Activated T-cell treated with anti-CD3 and anti-CD28 coated beads for 1 hour (primary cell): ENCODE data around the gene BATF3.
"Not testable (repeated sequence)": the region's sequence is repeated elsewhere in the genome, so short reads cannot be mapped to it uniquely, and the experiment has no call there.

Experiments used
- DNase-seq: peaks from one replicate; pipeline ENCODE4 v3.0.0-alpha.2; 2020; ENCODE audit warnings: low read depth

Gene BATF3

GRCh38 chr1:212658250-212658649 is 41.4 kb downstream of the BATF3 start:
- not testable (repeated sequence) for DNase-seq

GRCh38 chr1:212656730-212657129 is 42.9 kb downstream of the BATF3 start:
- DNase-seq = no peak

GRCh38 chr1:212655668-212656440 is 43.8 kb downstream of the BATF3 start:
- no peak for DNase-seq

GRCh38 chr1:212652609-212653008 is 47.0 kb downstream of the BATF3 start:
- DNase-seq = no peak

- DNase-seq = no peak
Measured at GRCh38 chr1:212651977-212652376, 47.7 kb downstream of the BATF3 start.

GRCh38 chr1:212651521-212651920 is 48.1 kb downstream of the BATF3 start:
- no peak for DNase-seq

- DNase-seq = no peak
Measured at GRCh38 chr1:212650228-212650627, 49.4 kb downstream of the BATF3 start.

GRCh38 chr1:212649020-212649419 is 50.6 kb downstream of the BATF3 start:
- no peak for DNase-seq

- no peak for DNase-seq
Measured at GRCh38 chr1:212648431-212648830, 51.2 kb downstream of the BATF3 start.

- no peak for DNase-seq
Measured at GRCh38 chr1:212647004-212647403, 52.6 kb downstream of the BATF3 start.

GRCh38 chr1:212646588-212646987 is 53.1 kb downstream of the BATF3 start:
- no peak for DNase-seq

- no peak for DNase-seq
Measured at GRCh38 chr1:212645546-212646543, 53.8 kb downstream of the BATF3 start.

GRCh38 chr1:212644866-212645545 is 54.6 kb downstream of the BATF3 start:
- DNase-seq = no peak

GRCh38 chr1:212643877-212644276 is 55.8 kb downstream of the BATF3 start:
- no peak for DNase-seq

GRCh38 chr1:212641956-212642355 is 57.7 kb downstream of the BATF3 start:
- DNase-seq = no peak

- no peak for DNase-seq
Measured at GRCh38 chr1:212640223-212640878, 59.3 kb downstream of the BATF3 start.

- not testable (repeated sequence) for DNase-seq
Measured at GRCh38 chr1:212639524-212639923, 60.1 kb downstream of the BATF3 start.

- DNase-seq = no peak
Measured at GRCh38 chr1:212638492-212639151, 61.0 kb downstream of the BATF3 start.

- DNase-seq = no peak
Measured at GRCh38 chr1:212637902-212638301, 61.7 kb downstream of the BATF3 start.
